Mammary epithelial cell (primary cell): ENCODE measurements around the gene PCDHGC4.

Source experiments
- EZH2 ChIP-seq: IDR thresholded peaks from 2 replicates; pipeline ENCODE4 v1.6.1; 2012; ENCODE audit warnings: low read length, inconsistent platforms, borderline replicate concordance
- TF ChIP-seq, protein P1 (sequence below), 2 donors: IDR thresholded peaks in 1 of 2; conservative IDR thresholded peaks in 1 of 2; 2 replicates each; pipeline ENCODE4 v1.5.1; 2011 to 2012; ENCODE audit warnings: inconsistent platforms in 2 of 2, low read length in 2 of 2, mild to moderate bottlenecking in 2 of 2, control low read depth in 1 of 2, low read depth in 1 of 2; ENCODE audit not compliant: insufficient read depth in 1 of 2; ENCODE audit errors: extremely low read depth in 1 of 2

- TF ChIP-seq, protein P1, sequence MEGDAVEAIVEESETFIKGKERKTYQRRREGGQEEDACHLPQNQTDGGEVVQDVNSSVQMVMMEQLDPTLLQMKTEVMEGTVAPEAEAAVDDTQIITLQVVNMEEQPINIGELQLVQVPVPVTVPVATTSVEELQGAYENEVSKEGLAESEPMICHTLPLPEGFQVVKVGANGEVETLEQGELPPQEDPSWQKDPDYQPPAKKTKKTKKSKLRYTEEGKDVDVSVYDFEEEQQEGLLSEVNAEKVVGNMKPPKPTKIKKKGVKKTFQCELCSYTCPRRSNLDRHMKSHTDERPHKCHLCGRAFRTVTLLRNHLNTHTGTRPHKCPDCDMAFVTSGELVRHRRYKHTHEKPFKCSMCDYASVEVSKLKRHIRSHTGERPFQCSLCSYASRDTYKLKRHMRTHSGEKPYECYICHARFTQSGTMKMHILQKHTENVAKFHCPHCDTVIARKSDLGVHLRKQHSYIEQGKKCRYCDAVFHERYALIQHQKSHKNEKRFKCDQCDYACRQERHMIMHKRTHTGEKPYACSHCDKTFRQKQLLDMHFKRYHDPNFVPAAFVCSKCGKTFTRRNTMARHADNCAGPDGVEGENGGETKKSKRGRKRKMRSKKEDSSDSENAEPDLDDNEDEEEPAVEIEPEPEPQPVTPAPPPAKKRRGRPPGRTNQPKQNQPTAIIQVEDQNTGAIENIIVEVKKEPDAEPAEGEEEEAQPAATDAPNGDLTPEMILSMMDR (conservative IDR thresholded peaks at IDR 0.05 in 1 of 2, IDR thresholded peaks at IDR 0.05 in 1 of 2; ENCODE audit: extremely low read depth in 1 of 2, insufficient read depth in 1 of 2, low read depth in 1 of 2, low read length in 2 of 2), result no peak
- TF ChIP-seq EZH2, result no peak
These were observed 39.2 kb downstream of the PCDHGC4 start for GRCh38 chr5:141523991-141524390.
